ENCODE results near the gene CCL2. TPM values are rescaled to one million over a fixed set of nuclear protein-coding genes. Genes with fewer than 3 reads are reported as not detected.

The CCL2 gene
- polyA plus RNA-seq, 3 donors = 1.4 to 44.9 (median 17.7) TPM

DNA sequence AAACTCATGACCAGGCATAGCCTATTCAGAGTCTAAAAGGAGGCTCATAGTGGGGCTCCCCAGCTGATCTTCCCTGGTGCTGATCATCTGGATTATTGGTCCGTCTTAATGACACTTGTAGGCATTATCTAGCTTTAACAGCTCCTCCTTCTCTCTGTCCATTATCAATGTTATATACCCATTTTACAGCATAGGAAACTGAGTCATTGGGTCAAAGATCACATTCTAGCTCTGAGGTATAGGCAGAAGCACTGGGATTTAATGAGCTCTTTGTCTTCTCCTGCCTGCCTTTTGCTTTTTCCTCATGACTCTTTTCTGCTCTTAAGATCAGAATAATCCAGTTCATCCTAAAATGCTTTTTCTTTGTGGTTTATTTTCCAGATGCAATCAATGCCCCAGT is 756 bp downstream of the CCL2 start:
- Mint-ChIP-seq H3K9me3 (peaks cover 0 to 2% (median 0%) of the 10 kb centered on the region in 7 donors), H3K4me3 (peak overlapping the region in 1 of 2 donors; percentile 83), H3K4me1 (peaks cover 51% of the 10 kb centered on the region), H3K36me3 (peaks cover 3 to 12% of the 10 kb centered on the region in 2 donors), H3K27me3 (ENCODE audit: low read depth in 3 of 3) (peaks cover 0 to 6% (median 3%) of the 10 kb centered on the region in 3 donors), H3K27ac (no peak overlapping the region)
- H3K36me3 ChIP-seq (replicated peaks in 1 of 2; ENCODE audit: control insufficient read depth in 1 of 2, insufficient read depth in 2 of 2, low read length in 2 of 2) = no peaks in the 10 kb centered on the region
- H3K27me3 ChIP-seq (ENCODE audit: control insufficient read depth in 2 of 2, insufficient read depth in 2 of 2, low read length in 2 of 2) = no peaks in the 10 kb centered on the region
- intact Hi-C loops (cut with micrococcal nuclease) = loop anchor here (5.0 to 10.0 kb wide), 3 partner anchors 34 to 106 kb away; partner anchors contain the start of genes CCL1 (in 1 of the 2) and CCL8 (in 1 of the 2)
- 80% methylated on average over 1 of the region's 1 CpG for WGBS (ENCODE audit: insufficient coverage)
- H3K4me3 ChIP-seq (replicated peaks in 1 of 3; ENCODE audit: low read depth in 2 of 3, low read length in 3 of 3) = no peak overlapping the region
- no peak overlapping the region for H3K9ac ChIP-seq (ENCODE audit: insufficient read depth, low read length, poor library complexity, severe bottlenecking)
- DNase-seq = no peak
- no peak overlapping the region for H3K4me2 ChIP-seq (replicated peaks; ENCODE audit: extremely low read depth, low read length, poor library complexity, severe bottlenecking)
- H2AFZ ChIP-seq (ENCODE audit: insufficient read depth, low read depth, low read length, poor library complexity, severe bottlenecking) = no peak overlapping the region
- no peaks in the 10 kb centered on the region for H3K79me2 ChIP-seq (ENCODE audit: insufficient read depth, low read length)
- H3K27ac ChIP-seq (ENCODE audit: low read depth in 1 of 2, low read length in 2 of 2) = no peak overlapping the region
- no peak for TF ChIP-seq CTCF (IDR thresholded peaks at IDR 0.05)
- no peaks in the 10 kb centered on the region for H3K9me3 ChIP-seq (replicated peaks in 1 of 2; ENCODE audit: control insufficient read depth in 1 of 2, insufficient read depth in 1 of 2, low read length in 2 of 2)
- peaks cover 40 to 43% of the 10 kb centered on the region in 2 donors for H3K4me1 ChIP-seq (ENCODE audit: control insufficient read depth in 1 of 2, insufficient read depth in 2 of 2, low read length in 2 of 2)
- no peaks in the 10 kb centered on the region for H4K20me1 ChIP-seq (ENCODE audit: insufficient read depth, low read length)

- H3K9me3 Mint-ChIP-seq = peaks cover 0 to 2% (median 0%) of the 10 kb centered on the region in 7 donors
- Histone ChIP-seq H3K79me2 (ENCODE audit: insufficient read depth, low read length) (no peaks in the 10 kb centered on the region), H3K27ac (ENCODE audit: low read depth in 1 of 2, low read length in 2 of 2) (no peak overlapping the region), H3K4me1 (ENCODE audit: control insufficient read depth in 1 of 2, insufficient read depth in 2 of 2, low read length in 2 of 2) (peaks cover 37 to 39% of the 10 kb centered on the region in 2 donors), H3K4me3 (replicated peaks in 1 of 3; ENCODE audit: low read depth in 2 of 3, low read length in 3 of 3) (no peak overlapping the region), H3K36me3 (replicated peaks in 1 of 2; ENCODE audit: control insufficient read depth in 1 of 2, insufficient read depth in 2 of 2, low read length in 2 of 2) (no peaks in the 10 kb centered on the region), H3K4me2 (replicated peaks; ENCODE audit: extremely low read depth, low read length, poor library complexity, severe bottlenecking) (no peak overlapping the region), H4K20me1 (ENCODE audit: insufficient read depth, low read length) (no peaks in the 10 kb centered on the region), H3K9ac (ENCODE audit: insufficient read depth, low read length, poor library complexity, severe bottlenecking) (no peak overlapping the region), H2AFZ (ENCODE audit: insufficient read depth, low read depth, low read length, poor library complexity, severe bottlenecking) (no peak overlapping the region), H3K27me3 (ENCODE audit: control insufficient read depth in 2 of 2, insufficient read depth in 2 of 2, low read length in 2 of 2) (no peaks in the 10 kb centered on the region), H3K9me3 (replicated peaks in 1 of 2; ENCODE audit: control insufficient read depth in 1 of 2, insufficient read depth in 1 of 2, low read length in 2 of 2) (no peaks in the 10 kb centered on the region)
- H3K27me3 Mint-ChIP-seq (ENCODE audit: low read depth in 3 of 3) = peaks cover 0 to 3% (median 2%) of the 10 kb centered on the region in 3 donors
- intact Hi-C loops (cut with micrococcal nuclease) = loop anchor here (5.0 to 10.0 kb wide), 3 partner anchors 35 to 105 kb away; partner anchors contain the start of genes CCL1 (in 1 of the 2) and CCL8 (in 1 of the 2)
- no peak overlapping the region for H3K27ac Mint-ChIP-seq
- no peak overlapping the region for H3K4me3 Mint-ChIP-seq
- DNase-seq = no peak
- H3K4me1 Mint-ChIP-seq = peaks cover 48% of the 10 kb centered on the region
- WGBS (ENCODE audit: insufficient coverage) = 100% methylated on average over 2 of the region's 5 CpGs
- peaks cover 0 to 7% of the 10 kb centered on the region in 2 donors for H3K36me3 Mint-ChIP-seq
- TF ChIP-seq CTCF (IDR thresholded peaks at IDR 0.05) = no peak
Observed at GRCh38 chr17:34257299-34257985, 2.4 kb downstream of the CCL2 start.

Data from CD14-positive monocyte (primary cell).